Heart left ventricle (tissue), 13 donors: Measurements from ENCODE around the gene CEP63.

Experiments used
- POLR2A ChIP-seq, 2 donors: fragments of 450-650 bp; IDR thresholded peaks; one replicate each; pipeline ENCODE4 v1.6.1; 2017; ENCODE audit warnings: antibody characterized with exemption in 2 of 2, mild to moderate bottlenecking in 2 of 2, moderate library complexity in 2 of 2
- TF ChIP-seq, protein P1 (sequence below), 12 donors: fragments of 200-600 bp; sonication (generic) in 4 of 12; IDR thresholded peaks; one replicate each; pipeline versions ENCODE4 v1.5.0 to v1.8.0; 2018 to 2022; ENCODE audit warnings: antibody characterized with exemption in 12 of 12, mild to moderate bottlenecking in 5 of 12
- donor health status: ischemic (EF 13 %, LVEDD 7.1; RV severe dilation, severe dysfunction).
- donor health status: DM: no; HTN: yes; CAD: no.
- donor health status: DM: no; HTN: no; CAD: no.
- donor health status: ischemic (EF 25% LVEDD 6.9; RV normal size, moderate dysfunction).
- donor health status: ischemic (EF 25% LVEDD 5.7; RV mildly dilated, moderate dysfunction).
- donor health status: ischemic (EF 35%, LVEDD 5.7; RV mildly dilated, moderate dysfunction).
- donor health status: nonischemic (EF 11% LVEDD 7.7; RV severe dilation, severe dysfunction).
- donor health status: DM: yes; HTN: yes; CAD: no.
- donor health status: PGD.
- donor health status: ischemic (EF 29% LVEDD 5.4; RV normal size, mild dysfunction).
- donor health status: nonischemic (EF 23%, LVEDD 6.1; RV moderate dilation, normal function).

DNA sequence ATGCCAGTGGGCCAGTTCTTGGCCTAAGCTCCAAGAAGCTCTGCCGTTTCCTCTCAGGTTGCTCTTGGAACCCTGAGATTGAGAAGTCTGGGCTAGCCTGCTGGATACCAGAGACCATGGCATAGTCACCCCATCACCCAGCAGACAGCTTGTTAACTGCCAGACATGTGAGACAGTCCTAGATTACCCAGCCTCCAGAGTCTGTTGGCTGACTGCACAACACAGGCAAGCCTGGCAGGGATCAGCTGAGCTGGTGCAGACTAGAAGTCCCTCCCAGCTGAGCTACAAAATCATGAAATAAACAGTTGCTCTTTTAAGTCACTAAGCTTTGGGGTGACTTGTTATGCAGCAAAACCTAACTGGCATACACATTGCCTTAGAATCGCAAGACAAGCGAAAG is 5.3 kb upstream of the CEP63 start:
- TF ChIP-seq, protein P1, sequence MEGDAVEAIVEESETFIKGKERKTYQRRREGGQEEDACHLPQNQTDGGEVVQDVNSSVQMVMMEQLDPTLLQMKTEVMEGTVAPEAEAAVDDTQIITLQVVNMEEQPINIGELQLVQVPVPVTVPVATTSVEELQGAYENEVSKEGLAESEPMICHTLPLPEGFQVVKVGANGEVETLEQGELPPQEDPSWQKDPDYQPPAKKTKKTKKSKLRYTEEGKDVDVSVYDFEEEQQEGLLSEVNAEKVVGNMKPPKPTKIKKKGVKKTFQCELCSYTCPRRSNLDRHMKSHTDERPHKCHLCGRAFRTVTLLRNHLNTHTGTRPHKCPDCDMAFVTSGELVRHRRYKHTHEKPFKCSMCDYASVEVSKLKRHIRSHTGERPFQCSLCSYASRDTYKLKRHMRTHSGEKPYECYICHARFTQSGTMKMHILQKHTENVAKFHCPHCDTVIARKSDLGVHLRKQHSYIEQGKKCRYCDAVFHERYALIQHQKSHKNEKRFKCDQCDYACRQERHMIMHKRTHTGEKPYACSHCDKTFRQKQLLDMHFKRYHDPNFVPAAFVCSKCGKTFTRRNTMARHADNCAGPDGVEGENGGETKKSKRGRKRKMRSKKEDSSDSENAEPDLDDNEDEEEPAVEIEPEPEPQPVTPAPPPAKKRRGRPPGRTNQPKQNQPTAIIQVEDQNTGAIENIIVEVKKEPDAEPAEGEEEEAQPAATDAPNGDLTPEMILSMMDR (IDR thresholded peaks at IDR 0.05): no peak
- no peak for TF ChIP-seq POLR2A (IDR thresholded peaks at IDR 0.05)
